Skeletal muscle satellite cell (primary cell): ENCODE results near the gene CAMK2N1.

ENCODE experiments used
- H3K27me3 ChIP-seq: 2 replicates; pipeline ENCODE4 v1.7.0; 2013; ENCODE audit warnings: low read length; ENCODE audit not compliant: control insufficient read depth, insufficient read depth
- H3K36me3 ChIP-seq: 2 replicates; pipeline ENCODE4 v1.7.0; 2013; ENCODE audit warnings: mild to moderate bottlenecking, control low read depth, low read length; ENCODE audit not compliant: insufficient read depth
- H3K4me1 ChIP-seq: 2 replicates; pipeline ENCODE4 v1.7.0; 2013; ENCODE audit warnings: low read length; ENCODE audit not compliant: control insufficient read depth, insufficient read depth
- H3K4me2 ChIP-seq: 2 replicates; pipeline ENCODE4 v1.7.0; 2013; ENCODE audit warnings: mild to moderate bottlenecking, low read length
- H3K4me3 ChIP-seq: 2 replicates; pipeline ENCODE4 v1.7.0; 2013; ENCODE audit warnings: low read length
- H3K9ac ChIP-seq: 2 replicates; pipeline ENCODE4 v1.7.0; 2013; ENCODE audit warnings: mild to moderate bottlenecking, low read depth, low read length, moderate library complexity
- H3K9me3 ChIP-seq: replicated peaks from 2 replicates; pipeline ENCODE4 v1.7.0; 2013; ENCODE audit warnings: mild to moderate bottlenecking, control low read depth, low read length

Gene CAMK2N1

GRCh38 chr1:20495661-20496060, 9.7 kb upstream of the CAMK2N1 start:
- Histone ChIP-seq H3K4me2 (peak overlapping the region; percentile 45), H3K9ac (peak overlapping the region; percentile 24), H3K4me3 (no peak overlapping the region), H3K4me1 (peaks cover 30% of the 10 kb centered on the region), H3K36me3 (peaks cover 25% of the 10 kb centered on the region), H3K27me3 (no peaks in the 10 kb centered on the region), H3K9me3 (no peaks in the 10 kb centered on the region)

- H3K9me3 ChIP-seq: no peaks in the 10 kb centered on the region
- H3K4me3 ChIP-seq: peak overlapping the region; percentile 32
- H3K27me3 ChIP-seq: no peaks in the 10 kb centered on the region
- peaks cover 16% of the 10 kb centered on the region for H3K36me3 ChIP-seq
- peak overlapping the region; percentile 71 for H3K4me2 ChIP-seq
- peak overlapping the region; percentile 67 for H3K9ac ChIP-seq
- H3K4me1 ChIP-seq: peaks cover 30% of the 10 kb centered on the region
These were observed 8.8 kb upstream of the CAMK2N1 start for GRCh38 chr1:20494609-20495311.

GRCh38 chr1:20493839-20494608, 8.0 kb upstream of the CAMK2N1 start:
- H3K9me3 ChIP-seq: no peaks in the 10 kb centered on the region
- no peaks in the 10 kb centered on the region for H3K27me3 ChIP-seq
- H3K4me2 ChIP-seq: peak overlapping the region; percentile 71
- H3K4me3 ChIP-seq: peak overlapping the region; percentile 43
- peaks cover 9% of the 10 kb centered on the region for H3K36me3 ChIP-seq
- H3K4me1 ChIP-seq: peaks cover 30% of the 10 kb centered on the region
- H3K9ac ChIP-seq: peak overlapping the region; percentile 67

- Histone ChIP-seq H3K27me3 (no peaks in the 10 kb centered on the region), H3K9ac (no peak overlapping the region), H3K9me3 (no peaks in the 10 kb centered on the region), H3K4me2 (no peak overlapping the region), H3K36me3 (peaks cover 9% of the 10 kb centered on the region), H3K4me3 (no peak overlapping the region), H3K4me1 (peaks cover 30% of the 10 kb centered on the region)
These were observed 7.3 kb upstream of the CAMK2N1 start for GRCh38 chr1:20493309-20493708.

GRCh38 chr1:20492751-20493150, 6.7 kb upstream of the CAMK2N1 start:
- Histone ChIP-seq H3K9ac (no peak overlapping the region), H3K4me1 (peaks cover 30% of the 10 kb centered on the region), H3K36me3 (peaks cover 3% of the 10 kb centered on the region), H3K4me3 (no peak overlapping the region), H3K27me3 (no peaks in the 10 kb centered on the region), H3K9me3 (no peaks in the 10 kb centered on the region), H3K4me2 (no peak overlapping the region)

- H3K4me3 ChIP-seq: no peak overlapping the region
- H3K4me1 ChIP-seq: peaks cover 34% of the 10 kb centered on the region
- H3K36me3 ChIP-seq: no peaks in the 10 kb centered on the region
- no peak overlapping the region for H3K9ac ChIP-seq
- H3K27me3 ChIP-seq: no peaks in the 10 kb centered on the region
- no peak overlapping the region for H3K4me2 ChIP-seq
- H3K9me3 ChIP-seq: no peaks in the 10 kb centered on the region
These were observed 5.9 kb upstream of the CAMK2N1 start for GRCh38 chr1:20491866-20492265.

GRCh38 chr1:20491178-20491577, 5.2 kb upstream of the CAMK2N1 start:
- peaks cover 30% of the 10 kb centered on the region for H3K4me1 ChIP-seq
- H3K4me2 ChIP-seq: no peak overlapping the region
- H3K27me3 ChIP-seq: no peaks in the 10 kb centered on the region
- H3K9ac ChIP-seq: no peak overlapping the region
- H3K4me3 ChIP-seq: no peak overlapping the region
- no peaks in the 10 kb centered on the region for H3K9me3 ChIP-seq
- H3K36me3 ChIP-seq: no peaks in the 10 kb centered on the region

- peaks cover 16% of the 10 kb centered on the region for H3K4me1 ChIP-seq
- peak overlapping the region; percentile 91 for H3K9ac ChIP-seq
- no peak overlapping the region for H3K4me3 ChIP-seq
- H3K36me3 ChIP-seq: peaks cover 19% of the 10 kb centered on the region
- no peaks in the 10 kb centered on the region for H3K9me3 ChIP-seq
- no peaks in the 10 kb centered on the region for H3K27me3 ChIP-seq
- peak overlapping the region; percentile 99 for H3K4me2 ChIP-seq
These were observed 1.2 kb upstream of the CAMK2N1 start for GRCh38 chr1:20487236-20487590.

GRCh38 chr1:20486457-20487235, 636 bp upstream of the CAMK2N1 start:
- peak overlapping the region; percentile 100 for H3K4me3 ChIP-seq
- peaks cover 19% of the 10 kb centered on the region for H3K36me3 ChIP-seq
- H3K9me3 ChIP-seq: no peaks in the 10 kb centered on the region
- no peaks in the 10 kb centered on the region for H3K27me3 ChIP-seq
- peak overlapping the region; percentile 91 for H3K9ac ChIP-seq
- H3K4me1 ChIP-seq: peaks cover 22% of the 10 kb centered on the region
- peak overlapping the region; percentile 99 for H3K4me2 ChIP-seq

GRCh38 chr1:20484519-20485462, 1.2 kb downstream of the CAMK2N1 start:
- Histone ChIP-seq H3K27me3 (no peaks in the 10 kb centered on the region), H3K9me3 (no peaks in the 10 kb centered on the region), H3K9ac (peak overlapping the region; percentile 91), H3K4me3 (peak overlapping the region; percentile 100), H3K4me1 (peaks cover 32% of the 10 kb centered on the region), H3K4me2 (peak overlapping the region; percentile 99), H3K36me3 (peaks cover 19% of the 10 kb centered on the region)
